A549 (cell line): Measurements from ENCODE around the gene PDHA2. TPM values are rescaled to one million over a fixed set of nuclear protein-coding genes. Genes with fewer than 3 reads are reported as not detected.

ENCODE experiments used
- ATAC-seq, 2 experiments: fragments of 200-7000 bp in 1 of 2; fragments of >200 bp in 1 of 2; cut with Nextera tagmentation in 1 of 2; cut with Tn5 transposase in 1 of 2; 3 replicates each; pipeline versions ENCODE4 v1.8.0 to v1.9.1; 2018 to 2020; ENCODE audit warnings: mild to moderate bottlenecking in 1 of 2, moderate library complexity in 1 of 2
- CTCF ChIA-PET: fragments of 300-600 bp; sonication (Branson Sonifier 250); formaldehyde crosslinking; extraction: SDS; loops from one replicate; lab custom pipeline; 2021; ENCODE audit warnings: antibody characterized with exemption, inconsistent platforms; lab: Yijun Ruan, JAX
- POLR2A ChIA-PET: fragments of 350-600 bp; formaldehyde crosslinking; extraction: SDS; loops from one replicate; lab custom pipeline; 2021; ENCODE audit warnings: antibody characterized with exemption, inconsistent platforms; lab: Yijun Ruan, JAX
- DNase-seq, 2 experiments: peaks; one replicate each; pipeline versions ENCODE4 v3.0.0 to v3.0.0-alpha.2; 2011 to 2016; ENCODE audit warnings: low read depth in 1 of 2, low spot score in 1 of 2
- FAIRE-seq: peaks from 2 replicates; lab custom pipeline; 2011; peaks lifted over from hg19 to GRCh38; lab: Jason Lieb, UNC
- H3K27ac ChIP-seq, 2 experiments: fragments of >200 bp; sonication (Bioruptor Twin); formaldehyde crosslinking; 3 replicates each; pipeline ENCODE4 v1.5.1; 2016 to 2017
- H3K4me1 ChIP-seq: fragments of >200 bp; sonication (Bioruptor Twin); formaldehyde crosslinking; 3 replicates; pipeline ENCODE4 v1.6.1; 2016
- H3K4me2 ChIP-seq: fragments of >200 bp; sonication (Bioruptor Twin); formaldehyde crosslinking; 3 replicates; pipeline ENCODE4 v1.6.1; 2016
- H3K4me3 ChIP-seq: fragments of >200 bp; sonication (Bioruptor Twin); formaldehyde crosslinking; 3 replicates; pipeline ENCODE4 v1.5.1; 2016
- H3K9me3 ChIP-seq: fragments of >200 bp; sonication (Bioruptor Twin); formaldehyde crosslinking; 3 replicates; pipeline ENCODE4 v1.6.1; 2016
- BHLHE40 ChIP-seq: IDR thresholded peaks from 2 replicates; pipeline ENCODE4 v1.6.1; 2012; ENCODE audit warnings: low read depth, low read length, inconsistent platforms
- CTCF ChIP-seq: fragments of >200 bp; sonication (Bioruptor Twin); formaldehyde crosslinking; IDR thresholded peaks from 3 replicates; pipeline ENCODE4 v1.5.1; 2016
- E2F6 ChIP-seq: IDR thresholded peaks from 2 replicates; pipeline ENCODE4 v1.6.1; 2012; ENCODE audit warnings: low read depth, borderline replicate concordance
- ELK1 ChIP-seq: fragments of 150-350 bp; IDR thresholded peaks from 2 replicates; pipeline ENCODE4 v1.6.1; 2014; ENCODE audit warnings: low read depth, mild to moderate bottlenecking, low read length
- EP300 ChIP-seq, 2 experiments: fragments of >200 bp; sonication (Bioruptor Twin); formaldehyde crosslinking; IDR thresholded peaks; 2 replicates in 1 of 2; 3 replicates in 1 of 2; pipeline ENCODE4 v1.6.1; 2016 to 2017
- FOXS1 ChIP-seq: fragments of 250-450 bp; sonication (Bioruptor Pico); IDR thresholded peaks from 2 replicates; pipeline ENCODE4 v1.5.0; 2020; ENCODE audit warnings: mild to moderate bottlenecking, moderate library complexity
- HES2 ChIP-seq: fragments of >200 bp; sonication (Bioruptor Twin); formaldehyde crosslinking; IDR thresholded peaks from 2 replicates; pipeline ENCODE4 v1.6.1; 2016
- HEYL ChIP-seq: fragments of 250-450 bp; sonication (Bioruptor Pico); IDR thresholded peaks from 2 replicates; pipeline ENCODE4 v1.8.0; 2021; ENCODE audit warnings: mild to moderate bottlenecking, moderate library complexity
- JUN ChIP-seq, 2 experiments: fragments of >200 bp; sonication (Bioruptor Twin); formaldehyde crosslinking; IDR thresholded peaks; 2 replicates in 1 of 2; 3 replicates in 1 of 2; pipeline ENCODE4 v1.6.1; 2016 to 2017
- KDM1A ChIP-seq: fragments of 200-600 bp; sonication (generic); IDR thresholded peaks from 2 replicates; pipeline ENCODE4 v1.6.1; 2016; ENCODE audit warnings: low read depth, mild to moderate bottlenecking
- MAZ ChIP-seq: fragments of 150-350 bp; IDR thresholded peaks from 2 replicates; pipeline ENCODE4 v1.6.1; 2014; ENCODE audit warnings: antibody characterized with exemption, low read depth, low read length, borderline replicate concordance
- NR3C1 ChIP-seq: fragments of >200 bp; sonication (Bioruptor Twin); formaldehyde crosslinking; IDR thresholded peaks from 3 replicates; pipeline ENCODE4 v1.6.1; 2017
- PBX3 ChIP-seq: IDR thresholded peaks from 2 replicates; pipeline ENCODE4 v1.6.1; 2012
- POLR2AphosphoS2 ChIP-seq: conservative IDR thresholded peaks from 2 replicates; pipeline ENCODE4 v1.6.1; 2012; ENCODE audit warnings: low read length, improper control_type of control experiment, inconsistent platforms
- RAD21 ChIP-seq, 2 experiments: fragments of >200 bp in 1 of 2; sonication (Bioruptor Twin) in 1 of 2; formaldehyde crosslinking in 1 of 2; IDR thresholded peaks in 1 of 2; conservative IDR thresholded peaks in 1 of 2; 2 replicates in 1 of 2; 3 replicates in 1 of 2; pipeline ENCODE4 v1.6.1; 2012 to 2018; ENCODE audit warnings: inconsistent platforms in 1 of 2
- RARB ChIP-seq: fragments of 250-450 bp; sonication (Bioruptor Pico); IDR thresholded peaks from 2 replicates; pipeline ENCODE4 v1.8.0; 2021; ENCODE audit warnings: mild to moderate bottlenecking, moderate library complexity
- RCOR1 ChIP-seq: fragments of 150-350 bp; IDR thresholded peaks from 2 replicates; pipeline ENCODE4 v1.6.1; 2014; ENCODE audit warnings: antibody characterized with exemption, low read length, low read depth
- RNF2 ChIP-seq: fragments of 200-600 bp; sonication (generic); IDR thresholded peaks from 2 replicates; pipeline ENCODE4 v1.6.1; 2016; ENCODE audit warnings: low read depth, mild to moderate bottlenecking, antibody characterized with exemption, moderate library complexity, borderline replicate concordance
- TFCP2L1 ChIP-seq: fragments of 250-450 bp; sonication (Bioruptor Pico); IDR thresholded peaks from 2 replicates; pipeline ENCODE4 v1.5.0; 2021; ENCODE audit warnings: mild to moderate bottlenecking
- WGBS: methylation state at CpG from one replicate; pipeline ENCODE4 v1.1.6; 2017; ENCODE audit errors: missing lambda C conversion rate; 5-methylcytosine and 5-hydroxymethylcytosine counted together
- polyA plus RNA-seq, 4 experiments: library from polyadenylated mRNA; depleted of rRNA in 3 of 4; stranded (reverse); fragments of >200 nt; fragmentation: RNase III in 1 of 4; extraction: RNeasy Plus Mini Kit Qiagen cat#74134 plus additional on column Dnase treatment in 1 of 4; gene quantifications; 2 replicates in 3 of 4; 3 replicates in 1 of 4; pipeline ENCODE4 v1.2.3, GENCODE V29; 2011 to 2017

PDHA2 gene
- polyA plus RNA-seq, 2 of the 4 experiments (the other 2 are of a cell fraction): not detected

GRCh38 chr4:95835672-95836071 is 4.2 kb upstream of the PDHA2 start:
- no peak for FAIRE-seq
- H3K4me2 ChIP-seq: no peak overlapping the region
- TF ChIP-seq JUN (IDR thresholded peaks at IDR 0.05) (no peak), RAD21 (conservative IDR thresholded peaks at IDR 0.05 in 1 of 2, IDR thresholded peaks at IDR 0.05 in 1 of 2) (0 out of 5 replicates have a peak, but pooled peaks of 1 of the 2 experiments have one; percentile 10)
- WGBS: 34% methylated on average over 3 of the region's 3 CpGs
- no peaks in the 10 kb centered on the region for H3K4me1 ChIP-seq
- ChIA-PET CTCF (no interaction called here), POLR2A (no interaction called here)
- no peak overlapping the region for H3K4me3 ChIP-seq
- peak in 1 of 2 experiments; percentile 15 for DNase-seq
- no peak for ATAC-seq
- H3K27ac ChIP-seq: no peak overlapping the region
- no peaks in the 10 kb centered on the region for H3K9me3 ChIP-seq

- TF ChIP-seq RAD21 (conservative IDR thresholded peaks at IDR 0.05 in 1 of 2, IDR thresholded peaks at IDR 0.05 in 1 of 2): no peak
- no peak for TF ChIP-seq TFCP2L1 (CRISPR knock-in tag)
- TF ChIP-seq RCOR1: no peak
- TF ChIP-seq ELK1: no peak
- no peak for TF ChIP-seq NR3C1
- no peak for TF ChIP-seq POLR2AphosphoS2
- no peak for TF ChIP-seq FOXS1 (CRISPR knock-in tag)
- no peaks in the 10 kb centered on the region for H3K4me1 ChIP-seq
- ATAC-seq: no peak
- H3K27ac ChIP-seq: no peak overlapping the region
- no peak overlapping the region for H3K4me2 ChIP-seq
- 46% methylated on average over 2 of the region's 2 CpGs for WGBS
- no peaks in the 10 kb centered on the region for H3K9me3 ChIP-seq
- H3K4me3 ChIP-seq: no peak overlapping the region
- POLR2A ChIA-PET: no interaction called here
- DNase-seq: no peak
- CTCF ChIA-PET: no interaction called here
- FAIRE-seq: no peak
These were observed 1.7 kb upstream of the PDHA2 start for GRCh38 chr4:95838192-95838591.

- Histone ChIP-seq H3K27ac (no peak overlapping the region), H3K4me1 (no peaks in the 10 kb centered on the region), H3K4me2 (no peak overlapping the region), H3K4me3 (no peak overlapping the region), H3K9me3 (no peaks in the 10 kb centered on the region)
- no peak for FAIRE-seq
- ChIA-PET CTCF (interaction anchor here (0.9 kb wide), 1 partner anchor 8 kb away, joined by 3 read pairs; the partner anchor contains the start of gene PDHA2), POLR2A (no interaction called here)
- no peak for DNase-seq
- 39% methylated on average over 3 of the region's 3 CpGs for WGBS
- no peak for TF ChIP-seq CTCF
- no peak for TF ChIP-seq RARB (CRISPR knock-in tag)
- TF ChIP-seq RNF2: no peak
- TF ChIP-seq HEYL (CRISPR knock-in tag): no peak
- no peak for TF ChIP-seq KDM1A
- TF ChIP-seq BHLHE40: no peak
- TF ChIP-seq EP300 (IDR thresholded peaks at IDR 0.05): no peak
- no peak for TF ChIP-seq MAZ
- TF ChIP-seq PBX3: no peak
- no peak for TF ChIP-seq E2F6
- TF ChIP-seq HES2: no peak
- no peak for ATAC-seq
These were observed 8.1 kb downstream of the PDHA2 start for GRCh38 chr4:95847908-95848460.
